ENCODE measurements around the gene JAK2.

The JAK2 gene

DNA sequence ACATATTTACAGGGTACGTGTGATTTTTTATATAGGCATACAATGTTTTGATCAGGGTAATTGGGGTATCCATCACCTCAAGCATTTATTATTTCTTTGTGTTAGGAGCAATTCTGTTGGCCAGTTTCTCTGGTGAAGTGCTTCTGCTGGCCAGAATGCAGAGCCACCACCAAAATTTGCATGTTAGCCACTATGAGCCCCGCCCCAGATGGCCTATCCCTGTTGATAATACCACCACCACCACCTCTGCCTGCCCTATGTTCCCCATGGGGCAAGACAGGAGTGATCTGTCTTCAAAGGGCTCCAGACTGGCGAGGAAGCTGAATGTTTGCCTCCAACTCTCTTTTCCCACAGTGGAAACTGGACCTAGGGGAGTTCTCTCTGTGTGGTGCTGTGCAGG lies 26.0 kb upstream of the JAK2 start:
- WGBS = 87% methylated on average over 3 of the region's 3 CpGs
- no peak overlapping the region for H3K27ac ChIP-seq (ENCODE audit: low read depth, low read length)
- no peak overlapping the region for H3K9ac ChIP-seq (ENCODE audit: low read depth, low read length)
- no peaks in the 10 kb centered on the region for H3K27me3 ChIP-seq (ENCODE audit: insufficient read depth, low read length)
- peaks cover 14% of the 10 kb centered on the region for H3K9me3 ChIP-seq (ENCODE audit: insufficient read depth, low read depth, low read length)
- no peak overlapping the region for H3K4me3 ChIP-seq (ENCODE audit: low read length)
- no peaks in the 10 kb centered on the region for H3K36me3 ChIP-seq (ENCODE audit: insufficient read depth, low read length)
- no peaks in the 10 kb centered on the region for H3K4me1 ChIP-seq (ENCODE audit: insufficient read depth, low read length)

DNA sequence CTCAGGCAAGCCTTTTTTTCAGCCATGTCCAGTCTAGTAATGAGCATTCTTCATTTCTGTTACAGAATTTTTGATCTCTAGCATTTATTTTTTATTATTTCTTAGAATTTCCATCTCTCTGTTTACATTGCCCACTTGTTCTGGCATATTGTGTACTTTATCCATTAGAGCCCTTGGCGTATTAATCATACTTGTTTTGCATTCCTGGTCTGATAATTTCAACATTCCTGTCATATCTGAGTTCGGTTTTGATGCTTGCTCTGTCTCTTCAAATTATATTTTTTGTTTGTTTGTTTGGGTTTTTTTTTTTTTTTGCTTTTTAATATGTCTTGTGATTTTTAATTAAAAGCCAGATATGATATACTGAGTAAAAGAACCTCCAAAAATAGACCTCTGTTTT lies 23.0 kb upstream of the JAK2 start:
- Histone ChIP-seq H3K9ac (ENCODE audit: low read depth, low read length) (no peak overlapping the region), H3K4me1 (ENCODE audit: insufficient read depth, low read length) (no peaks in the 10 kb centered on the region)
- 100% methylated on average over 2 of the region's 2 CpGs for WGBS

DNA sequence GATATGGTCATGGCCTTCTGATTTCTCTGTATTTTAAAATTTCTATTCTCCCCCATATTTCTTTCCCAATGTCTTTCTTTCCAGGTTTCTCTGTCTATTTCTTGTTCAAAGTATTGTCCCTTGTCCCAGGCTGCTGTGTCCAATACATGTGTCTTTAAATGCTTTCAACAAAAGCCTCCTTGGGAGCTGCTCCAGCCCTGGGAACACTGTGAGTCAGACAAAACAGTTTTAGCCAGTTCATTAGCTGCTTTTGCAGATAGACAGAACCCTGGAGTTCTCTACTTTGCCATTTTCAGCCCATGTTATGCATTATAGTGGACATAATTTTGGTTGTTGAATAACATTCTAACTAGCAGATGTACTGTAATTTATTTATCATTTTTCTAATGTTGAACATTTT lies 20.5 kb upstream of the JAK2 start:
- no peaks in the 10 kb centered on the region for H3K9me3 ChIP-seq (ENCODE audit: insufficient read depth, low read depth, low read length)
- no peaks in the 10 kb centered on the region for H3K4me1 ChIP-seq (ENCODE audit: insufficient read depth, low read length)
- H3K4me3 ChIP-seq (ENCODE audit: low read length) = no peak overlapping the region
- no peaks in the 10 kb centered on the region for H3K36me3 ChIP-seq (ENCODE audit: insufficient read depth, low read length)
- H3K9ac ChIP-seq (ENCODE audit: low read depth, low read length) = no peak overlapping the region
- H3K27ac ChIP-seq (ENCODE audit: low read depth, low read length) = no peak overlapping the region
- H3K27me3 ChIP-seq (ENCODE audit: insufficient read depth, low read length) = no peaks in the 10 kb centered on the region

More for the DNA sequence above, 23.0 kb upstream of the JAK2 start:
- Histone ChIP-seq H3K27me3 (ENCODE audit: insufficient read depth, low read length) (no peaks in the 10 kb centered on the region), H3K27ac (ENCODE audit: low read depth, low read length) (no peak overlapping the region), H3K9me3 (ENCODE audit: insufficient read depth, low read depth, low read length) (no peaks in the 10 kb centered on the region), H3K36me3 (ENCODE audit: insufficient read depth, low read length) (no peaks in the 10 kb centered on the region), H3K4me3 (ENCODE audit: low read length) (no peak overlapping the region)

DNA sequence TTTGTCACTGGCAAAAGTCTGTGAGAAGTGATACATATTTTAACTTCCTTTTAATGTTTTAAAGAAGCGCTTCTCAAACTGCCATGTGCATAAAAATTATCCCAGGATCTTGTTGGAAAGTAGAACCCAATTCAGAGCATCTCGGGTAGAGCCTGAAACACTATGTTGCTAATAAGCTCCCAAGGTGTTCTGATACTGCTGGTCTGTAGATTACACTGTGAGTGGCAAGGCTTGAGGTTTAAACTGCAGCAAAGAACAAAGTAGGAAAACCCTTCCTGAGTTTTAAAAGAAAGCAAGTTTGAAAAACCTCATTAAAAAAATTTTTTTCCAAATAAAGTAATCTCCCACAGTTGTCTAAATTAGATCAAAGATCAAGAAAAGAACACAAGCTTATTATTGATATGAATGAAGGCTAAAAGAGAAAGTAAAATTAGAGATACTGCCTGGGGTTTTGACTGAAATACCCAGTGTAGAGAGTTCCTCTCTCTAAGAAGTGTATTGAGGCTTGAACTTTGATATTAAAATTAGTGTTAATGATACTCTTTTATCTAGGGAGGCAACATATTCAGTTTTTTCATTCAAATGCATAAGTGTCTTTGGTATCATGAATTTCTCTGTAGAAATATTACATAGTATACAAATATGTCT lies 19.8 kb upstream of the JAK2 start:
- WGBS = 76% methylated on average over 2 of the region's 2 CpGs
- Histone ChIP-seq H3K27me3 (ENCODE audit: insufficient read depth, low read length) (no peaks in the 10 kb centered on the region), H3K36me3 (ENCODE audit: insufficient read depth, low read length) (no peaks in the 10 kb centered on the region), H3K9ac (ENCODE audit: low read depth, low read length) (no peak overlapping the region), H3K4me3 (ENCODE audit: low read length) (no peak overlapping the region), H3K9me3 (ENCODE audit: insufficient read depth, low read depth, low read length) (no peaks in the 10 kb centered on the region), H3K4me1 (ENCODE audit: insufficient read depth, low read length) (no peaks in the 10 kb centered on the region), H3K27ac (ENCODE audit: low read depth, low read length) (no peak overlapping the region)

DNA sequence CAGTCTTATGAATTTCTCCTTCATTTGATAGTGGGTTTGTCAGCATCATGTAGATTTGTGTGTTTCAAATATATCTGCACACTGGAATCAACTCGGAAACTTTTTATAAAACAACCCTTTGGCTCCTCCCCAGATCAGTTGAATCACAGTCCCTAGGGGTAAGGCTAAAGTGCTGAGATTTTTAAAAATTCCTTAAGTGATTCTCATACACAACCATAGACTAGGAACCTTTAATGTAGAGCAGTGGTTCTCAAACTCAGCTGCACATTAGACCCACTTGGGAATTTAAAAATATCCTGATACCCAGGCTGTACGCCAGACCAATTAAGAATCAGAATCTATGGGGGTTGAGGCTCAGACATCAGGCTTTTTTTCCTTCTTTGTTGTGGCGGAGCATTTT lies 17.5 kb upstream of the JAK2 start:
- no peak overlapping the region for H3K4me3 ChIP-seq (ENCODE audit: low read length)
- no peaks in the 10 kb centered on the region for H3K27me3 ChIP-seq (ENCODE audit: insufficient read depth, low read length)
- WGBS = 96% methylated on average over 3 of the region's 3 CpGs

DNA sequence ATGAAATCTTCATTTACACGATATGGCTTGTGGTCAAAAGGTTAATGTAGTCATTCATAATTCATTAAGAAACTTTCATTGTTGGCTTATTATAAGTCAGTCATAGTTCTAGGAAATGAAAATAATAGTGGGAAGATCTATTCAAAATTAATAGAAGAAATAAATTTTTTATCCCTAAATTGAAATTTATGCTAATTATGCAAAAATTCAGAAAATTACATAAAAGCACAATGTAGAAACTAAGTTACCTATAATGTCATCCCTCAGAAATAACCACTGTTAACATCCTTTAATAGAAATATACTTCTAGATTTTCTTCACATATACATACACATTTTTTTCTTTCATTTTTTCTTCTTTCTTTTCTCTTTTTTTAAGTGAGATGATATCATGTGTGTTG lies 15.9 kb upstream of the JAK2 start:
- no CpG with 5 or more reads among the region's 1 CpG for WGBS
- Histone ChIP-seq H3K4me3 (ENCODE audit: low read length) (no peak overlapping the region), H3K9ac (ENCODE audit: low read depth, low read length) (no peak overlapping the region), H3K36me3 (ENCODE audit: insufficient read depth, low read length) (no peaks in the 10 kb centered on the region), H3K9me3 (ENCODE audit: insufficient read depth, low read depth, low read length) (no peaks in the 10 kb centered on the region), H3K27ac (ENCODE audit: low read depth, low read length) (no peak overlapping the region), H3K4me1 (ENCODE audit: insufficient read depth, low read length) (no peaks in the 10 kb centered on the region; the same call in 1 of the 2 replicates), H3K27me3 (ENCODE audit: insufficient read depth, low read length) (no peaks in the 10 kb centered on the region)

More for the DNA sequence above, 17.5 kb upstream of the JAK2 start:
- Histone ChIP-seq H3K9me3 (ENCODE audit: insufficient read depth, low read depth, low read length) (no peaks in the 10 kb centered on the region), H3K4me1 (ENCODE audit: insufficient read depth, low read length) (no peaks in the 10 kb centered on the region), H3K36me3 (ENCODE audit: insufficient read depth, low read length) (no peaks in the 10 kb centered on the region), H3K9ac (ENCODE audit: low read depth, low read length) (no peak overlapping the region), H3K27ac (ENCODE audit: low read depth, low read length) (no peak overlapping the region)

DNA sequence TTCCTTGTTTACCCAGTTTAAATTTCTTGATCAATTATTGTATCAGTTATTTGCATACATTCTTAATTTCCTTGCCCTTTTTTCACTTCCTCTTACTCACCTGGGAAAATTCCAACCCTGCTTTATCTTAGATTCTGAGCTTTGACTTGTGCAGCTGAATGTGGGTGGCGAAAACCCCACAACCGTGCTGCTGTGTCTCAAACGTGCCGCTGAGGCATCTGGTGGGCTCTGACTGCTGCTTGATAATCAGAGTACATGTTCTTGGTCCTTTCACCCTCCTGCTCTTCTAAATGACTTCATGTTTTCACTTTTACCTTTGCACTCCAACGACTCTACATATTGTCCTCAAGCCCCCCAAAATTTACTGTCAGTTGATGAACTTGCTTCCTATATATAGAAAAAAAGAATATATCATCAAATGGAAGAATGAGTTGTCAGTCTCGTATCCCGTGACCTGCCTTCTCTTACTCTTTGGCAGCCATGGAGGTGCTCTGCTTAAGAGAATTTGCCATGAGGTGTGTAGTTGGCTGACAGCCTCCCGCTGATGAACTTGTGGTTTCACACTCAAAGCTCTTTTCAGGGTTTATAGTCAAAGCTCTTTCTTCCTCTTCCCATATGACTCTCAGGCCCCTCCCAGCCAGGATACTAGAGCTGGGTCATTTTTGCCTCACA lies 14.0 kb upstream of the JAK2 start:
- H3K9ac ChIP-seq (ENCODE audit: low read depth, low read length) = no peak overlapping the region
- WGBS = 91% methylated on average over 8 of the region's 8 CpGs
- no peaks in the 10 kb centered on the region for H3K9me3 ChIP-seq (ENCODE audit: insufficient read depth, low read depth, low read length)
- H3K4me3 ChIP-seq (ENCODE audit: low read length) = no peak overlapping the region
- no peaks in the 10 kb centered on the region; the same call in 1 of the 2 replicates for H3K4me1 ChIP-seq (ENCODE audit: insufficient read depth, low read length)
- H3K27ac ChIP-seq (ENCODE audit: low read depth, low read length) = no peak overlapping the region
- H3K27me3 ChIP-seq (ENCODE audit: insufficient read depth, low read length) = no peaks in the 10 kb centered on the region
- no peaks in the 10 kb centered on the region for H3K36me3 ChIP-seq (ENCODE audit: insufficient read depth, low read length)

DNA sequence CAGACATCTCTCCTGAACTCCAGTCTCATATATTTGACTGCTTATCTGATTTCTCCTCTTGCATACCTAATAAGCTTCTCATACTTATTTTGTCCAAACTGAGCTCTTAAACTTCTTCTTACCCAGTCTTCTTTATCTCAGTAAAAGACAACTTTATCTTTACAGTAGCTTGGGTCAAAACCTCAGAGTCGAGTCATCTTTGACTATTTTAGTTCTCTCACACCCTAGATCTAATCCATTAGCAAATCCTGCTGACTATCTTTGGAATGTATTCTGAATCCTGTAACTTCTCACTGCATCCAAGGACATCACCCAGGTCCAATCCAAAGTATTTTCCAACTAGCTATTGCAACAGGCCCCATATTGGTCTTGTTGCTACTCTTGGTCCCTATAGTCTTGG lies 11.8 kb upstream of the JAK2 start:
- Histone ChIP-seq H3K27ac (ENCODE audit: low read depth, low read length) (no peak overlapping the region), H3K27me3 (ENCODE audit: insufficient read depth, low read length) (no peaks in the 10 kb centered on the region), H3K9ac (ENCODE audit: low read depth, low read length) (no peak overlapping the region), H3K4me3 (ENCODE audit: low read length) (no peak overlapping the region), H3K9me3 (ENCODE audit: insufficient read depth, low read depth, low read length) (no peaks in the 10 kb centered on the region), H3K36me3 (ENCODE audit: insufficient read depth, low read length) (no peaks in the 10 kb centered on the region), H3K4me1 (ENCODE audit: insufficient read depth, low read length) (no peaks in the 10 kb centered on the region; the same call in 1 of the 2 replicates)
- 78% methylated on average over 1 of the region's 1 CpG for WGBS

DNA sequence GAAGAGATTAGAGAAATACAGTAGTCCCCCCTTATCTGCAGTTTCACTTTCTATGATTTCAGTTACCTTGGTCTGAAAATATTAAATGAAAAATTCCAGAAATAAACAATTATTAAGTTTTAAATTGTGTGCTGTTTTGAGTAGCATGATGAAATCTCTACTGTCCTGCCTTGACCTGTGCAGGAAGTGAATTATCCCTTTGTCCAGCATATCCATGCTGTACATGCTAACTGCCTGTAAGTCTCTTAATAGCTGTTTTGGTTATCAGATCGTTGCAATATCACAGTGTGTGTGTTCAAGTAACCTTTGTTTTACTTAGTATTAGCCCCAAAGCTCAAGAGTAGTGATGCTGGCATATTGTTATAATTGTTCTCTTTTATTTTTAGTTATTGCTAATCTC lies 11.2 kb upstream of the JAK2 start:
- H3K36me3 ChIP-seq (ENCODE audit: insufficient read depth, low read length) = no peaks in the 10 kb centered on the region
- no peak overlapping the region for H3K27ac ChIP-seq (ENCODE audit: low read depth, low read length)
- H3K9me3 ChIP-seq (ENCODE audit: insufficient read depth, low read depth, low read length) = no peaks in the 10 kb centered on the region
- no peak overlapping the region for H3K4me3 ChIP-seq (ENCODE audit: low read length)
- H3K9ac ChIP-seq (ENCODE audit: low read depth, low read length) = no peak overlapping the region
- no peaks in the 10 kb centered on the region; the same call in 1 of the 2 replicates for H3K4me1 ChIP-seq (ENCODE audit: insufficient read depth, low read length)
- WGBS = 75% methylated on average over 1 of the region's 1 CpG
- H3K27me3 ChIP-seq (ENCODE audit: insufficient read depth, low read length) = no peaks in the 10 kb centered on the region

DNA sequence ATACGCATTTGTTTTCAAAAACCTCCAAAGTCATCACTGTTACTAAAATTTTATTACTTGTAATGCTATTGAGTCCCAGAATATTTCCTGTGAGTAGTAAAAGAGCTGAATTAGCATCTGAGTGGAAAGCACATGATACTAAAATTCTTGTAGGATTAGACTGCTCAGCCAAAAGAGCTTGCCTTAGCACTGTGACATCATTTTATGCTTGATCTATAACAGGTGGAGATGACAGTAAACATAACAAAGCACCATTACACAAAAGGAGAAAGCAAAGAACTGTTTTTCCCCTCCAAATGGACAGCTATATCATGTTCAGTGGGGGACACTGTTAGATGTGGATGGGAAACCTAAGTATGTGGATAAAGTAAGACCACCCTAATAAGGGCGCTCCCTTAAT lies 5.8 kb upstream of the JAK2 start:
- peaks cover 12% of the 10 kb centered on the region; the same call in 1 of the 2 replicates for H3K27me3 ChIP-seq (ENCODE audit: insufficient read depth, low read length)
- H3K9ac ChIP-seq (ENCODE audit: low read depth, low read length) = no peak overlapping the region

DNA sequence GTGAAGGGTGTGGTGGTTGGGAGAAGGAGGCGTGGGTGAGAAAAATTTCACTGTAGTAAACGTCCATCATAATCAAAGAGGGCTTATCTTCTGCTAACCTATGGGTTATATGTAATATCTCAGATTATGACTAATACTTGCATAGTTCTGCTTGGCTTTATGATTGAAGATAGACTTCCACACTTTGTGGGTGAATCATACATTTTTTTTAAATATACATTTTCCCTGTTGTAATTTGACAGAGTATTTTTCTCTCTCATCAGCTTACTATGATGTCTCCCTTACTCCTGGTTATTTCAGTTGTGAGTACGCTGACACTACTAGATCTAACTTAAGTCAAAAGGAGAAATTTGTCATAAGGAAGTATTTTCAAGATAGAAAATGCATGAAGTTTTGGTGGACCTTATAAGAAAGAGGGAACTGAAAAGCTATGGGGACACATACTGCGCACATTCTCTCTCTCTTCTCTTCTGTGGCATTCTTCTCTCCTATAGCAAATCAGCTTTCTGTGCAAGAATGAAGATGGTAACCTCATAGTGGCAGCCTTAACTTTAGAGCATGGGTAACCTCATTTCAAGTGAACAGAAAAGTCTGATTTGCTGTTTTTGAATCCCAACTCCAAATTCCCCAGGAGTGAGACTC lies 4.9 kb upstream of the JAK2 start:
- WGBS = 93% methylated on average over 3 of the region's 4 CpGs
- H3K4me3 ChIP-seq (ENCODE audit: low read length) = no peak overlapping the region

More for the DNA sequence above, 5.8 kb upstream of the JAK2 start:
- Histone ChIP-seq H3K4me1 (ENCODE audit: insufficient read depth, low read length) (peaks cover 9% of the 10 kb centered on the region), H3K27ac (ENCODE audit: low read depth, low read length) (no peak overlapping the region), H3K9me3 (ENCODE audit: insufficient read depth, low read depth, low read length) (no peaks in the 10 kb centered on the region), H3K36me3 (ENCODE audit: insufficient read depth, low read length) (no peaks in the 10 kb centered on the region), H3K4me3 (ENCODE audit: low read length) (no peak overlapping the region)
- no CpG with 5 or more reads among the region's 2 CpGs for WGBS

More for the DNA sequence above, 4.9 kb upstream of the JAK2 start:
- Histone ChIP-seq H3K36me3 (ENCODE audit: insufficient read depth, low read length) (no peaks in the 10 kb centered on the region), H3K9ac (ENCODE audit: low read depth, low read length) (no peak overlapping the region), H3K9me3 (ENCODE audit: insufficient read depth, low read depth, low read length) (no peaks in the 10 kb centered on the region), H3K27me3 (ENCODE audit: insufficient read depth, low read length) (peaks cover 12% of the 10 kb centered on the region; the same call in 1 of the 2 replicates), H3K27ac (ENCODE audit: low read depth, low read length) (no peak overlapping the region), H3K4me1 (ENCODE audit: insufficient read depth, low read length) (peaks cover 9% of the 10 kb centered on the region)
